ENCODE results near the gene ABHD11.
"Not testable (repeated sequence)": the region's sequence is repeated elsewhere in the genome, so short reads cannot be mapped to it uniquely, and the experiment has no call there.

The ABHD11 gene

DNA sequence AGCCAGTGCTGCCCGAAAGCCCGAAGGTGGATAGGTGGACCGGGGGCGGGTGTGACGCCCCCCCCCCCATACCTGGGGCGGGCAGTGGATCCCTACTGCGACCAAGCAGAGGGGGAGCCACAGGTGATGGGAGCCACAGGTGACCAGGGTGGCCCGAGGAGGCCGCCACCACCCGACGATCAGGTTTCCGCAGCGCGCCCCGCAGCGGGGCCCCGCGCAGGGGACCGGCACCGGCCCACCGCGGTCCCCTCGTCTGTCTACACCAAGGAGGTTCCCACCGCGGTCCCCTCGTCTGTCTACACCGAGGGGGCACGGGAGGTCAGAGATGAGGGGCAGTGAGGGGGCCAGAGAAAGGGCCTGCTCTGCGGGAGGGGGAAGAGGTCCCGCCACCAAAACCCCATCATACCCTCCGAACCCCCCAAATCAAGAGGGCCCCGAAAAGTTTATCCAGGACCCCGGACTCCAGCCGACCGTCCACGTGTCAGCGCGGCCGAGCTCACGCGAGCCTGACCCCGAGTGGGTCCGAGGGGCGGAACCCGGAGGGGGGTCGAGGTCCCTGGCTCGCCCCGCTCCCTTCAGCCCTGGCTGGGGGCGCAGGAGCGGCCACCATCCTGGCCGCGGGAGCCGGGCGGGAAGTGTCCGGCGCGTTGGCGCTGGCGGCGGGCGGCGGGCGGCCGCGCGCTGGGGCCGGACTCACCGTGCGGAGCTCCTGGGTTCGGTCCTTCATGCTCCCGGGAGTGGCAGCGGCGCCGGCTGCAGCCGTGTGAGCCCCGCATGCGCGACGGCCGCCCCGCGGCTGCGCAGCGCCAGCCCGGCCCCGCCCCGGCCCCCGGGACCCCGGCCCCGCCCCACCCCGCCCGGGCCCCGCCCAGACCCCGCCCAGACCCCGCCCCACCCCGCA is 19.4 kb downstream of the ABHD11 start, which contains the start of gene STX1A:
Gene STX1A (minus strand): TSS at position 765 of the 901 bp plus-strand sequence. CDS start 38 bp downstream, at position 727.
- DNase-seq: peak in 11 of 14 donors; percentile 15 to 83 (median 49)

DNA sequence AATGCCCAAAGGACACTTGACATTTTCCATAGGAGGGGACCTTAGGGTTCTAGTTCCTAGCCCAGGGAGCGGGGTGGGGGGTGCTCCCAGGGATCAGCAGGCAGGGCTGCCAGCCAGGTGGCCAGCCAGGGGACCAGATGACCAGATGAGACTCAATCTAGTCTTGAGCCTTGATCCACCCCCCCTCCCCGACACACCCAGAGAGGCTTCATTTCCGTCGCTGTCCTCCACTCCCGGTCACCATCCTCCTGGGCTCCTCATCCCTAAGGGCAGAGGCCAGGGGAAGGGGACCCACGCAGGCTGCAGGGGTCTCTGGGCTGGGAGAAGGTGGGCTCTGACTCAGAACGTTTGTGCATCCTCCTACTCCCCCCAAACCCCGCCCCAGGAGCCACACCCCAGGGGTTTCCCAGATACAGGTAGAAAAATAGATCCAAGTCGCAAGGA is 20.1 kb downstream of the ABHD11 start:
- DNase-seq: no peak

DNA sequence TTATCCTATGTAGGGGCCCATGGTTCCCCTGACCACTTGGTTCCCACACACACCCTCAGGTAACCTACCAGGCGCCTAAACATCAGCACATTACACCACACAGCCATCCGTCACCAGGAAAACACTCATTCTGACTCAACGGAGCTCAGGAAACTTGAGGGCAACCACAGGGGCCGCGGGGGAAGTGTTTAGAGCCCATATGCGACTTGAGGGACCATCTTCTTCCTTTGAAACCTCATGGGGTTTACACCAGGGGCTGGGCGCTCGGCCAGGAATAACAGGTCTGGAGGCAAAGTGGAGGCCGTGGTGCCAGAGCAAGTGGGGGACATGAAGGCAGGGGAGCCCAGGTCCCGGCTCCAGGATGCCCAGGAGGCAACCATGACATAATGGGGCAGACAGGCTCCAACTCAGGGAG is 20.6 kb downstream of the ABHD11 start:
- peak in 2 of 14 donors; percentile 7 to 27 for DNase-seq

DNA sequence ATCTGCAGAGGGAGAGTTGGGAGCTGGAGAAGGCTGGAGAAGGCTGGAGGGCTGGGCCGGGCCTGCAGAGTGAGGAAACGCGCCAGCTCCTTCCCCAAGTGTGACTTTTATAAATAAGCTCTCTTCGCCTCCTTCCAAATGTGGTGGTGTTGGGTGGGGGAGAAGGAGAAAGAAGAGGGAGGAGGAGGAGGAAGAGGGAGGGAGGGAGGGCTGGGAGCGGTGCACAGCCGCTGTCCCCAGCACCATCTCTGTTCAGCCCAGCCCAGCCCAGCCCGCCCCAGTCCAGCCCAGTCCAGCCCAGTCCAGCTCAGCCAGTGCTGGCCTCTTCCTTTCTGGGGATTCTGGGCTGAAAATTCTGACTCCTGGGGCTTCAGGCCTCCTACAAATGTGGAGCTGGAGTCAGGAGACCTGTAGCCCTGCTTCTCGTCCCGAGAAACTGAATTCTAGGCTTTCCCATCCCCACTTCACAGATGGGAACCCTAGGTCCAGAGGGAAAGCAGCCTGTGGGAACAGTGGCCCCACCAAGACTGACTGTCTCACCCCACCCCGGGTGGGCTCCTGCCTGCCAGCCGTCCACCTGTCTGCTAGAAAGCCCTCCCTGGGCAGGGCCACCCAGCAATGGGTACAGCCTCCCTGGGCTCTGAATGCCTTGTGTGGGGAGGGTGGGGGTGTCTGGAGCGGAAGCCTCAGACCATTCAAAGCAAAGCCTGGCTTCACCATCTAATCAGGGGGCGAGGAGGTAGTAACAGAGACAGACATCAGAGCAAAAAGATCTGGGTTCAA is 21.4 kb downstream of the ABHD11 start:
- peak in 1 of 14 donors; percentile 40 for DNase-seq

DNA sequence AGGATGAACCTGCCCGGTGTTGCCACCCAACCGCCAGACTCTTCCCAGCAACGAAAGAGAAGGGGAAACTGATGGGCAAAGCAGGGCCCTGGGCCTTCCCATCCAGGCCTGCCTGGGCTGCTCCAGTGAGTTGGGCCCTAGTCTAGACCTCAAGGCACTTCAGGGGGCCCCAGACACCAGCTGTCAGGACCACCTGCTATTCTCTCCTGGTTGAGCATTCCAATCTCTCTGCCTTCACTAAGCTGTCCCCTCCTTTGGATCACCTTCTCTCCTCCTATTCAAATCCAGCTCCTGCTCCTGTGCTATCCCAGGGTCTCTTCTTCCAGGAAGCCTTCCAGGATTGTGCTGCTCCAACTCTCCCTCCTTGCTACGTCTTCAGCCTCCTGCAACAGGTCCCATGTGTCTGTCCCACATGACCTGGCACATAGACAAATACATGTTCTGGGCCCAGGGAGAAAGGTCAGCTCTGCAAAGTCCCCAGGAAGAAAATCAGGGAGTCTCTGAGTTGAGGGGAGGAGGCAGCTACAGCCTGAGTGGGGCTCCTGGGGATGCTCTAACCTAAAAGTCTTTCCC is 22.2 kb downstream of the ABHD11 start:
- no peak for DNase-seq

DNA sequence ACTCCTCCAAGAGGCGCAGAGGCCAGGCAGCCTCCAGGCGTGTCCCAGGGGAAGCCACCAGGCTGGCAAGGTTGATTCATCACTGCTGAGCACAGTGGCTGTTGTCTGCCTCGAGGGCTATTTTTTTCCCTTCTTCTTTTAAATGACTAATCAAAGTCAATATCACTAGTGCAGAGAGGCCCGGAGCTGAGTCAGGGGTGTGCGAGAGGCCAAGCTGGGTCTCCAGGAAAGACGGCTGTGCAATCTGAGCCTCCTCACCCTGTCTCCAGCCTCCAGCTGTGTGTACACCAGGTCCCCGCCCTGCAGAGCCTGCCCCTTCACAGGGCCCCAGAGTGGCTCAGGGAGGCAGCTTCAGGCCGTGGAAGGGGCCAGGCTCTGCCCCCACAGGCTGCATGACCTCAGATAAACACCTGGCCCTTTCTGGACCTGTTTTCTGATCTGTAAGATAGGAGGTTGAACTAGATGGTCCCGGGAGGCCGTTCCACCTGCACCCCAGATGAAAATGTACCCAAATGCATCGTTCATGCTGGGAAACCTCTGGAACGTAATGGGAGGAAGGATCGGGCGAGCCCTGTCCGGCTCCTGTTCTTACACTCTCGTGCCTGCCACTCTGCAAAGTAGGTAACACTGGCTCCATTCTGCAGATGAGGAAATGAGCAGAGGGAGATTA is 22.8 kb downstream of the ABHD11 start:
- DNase-seq: no peak

DNA sequence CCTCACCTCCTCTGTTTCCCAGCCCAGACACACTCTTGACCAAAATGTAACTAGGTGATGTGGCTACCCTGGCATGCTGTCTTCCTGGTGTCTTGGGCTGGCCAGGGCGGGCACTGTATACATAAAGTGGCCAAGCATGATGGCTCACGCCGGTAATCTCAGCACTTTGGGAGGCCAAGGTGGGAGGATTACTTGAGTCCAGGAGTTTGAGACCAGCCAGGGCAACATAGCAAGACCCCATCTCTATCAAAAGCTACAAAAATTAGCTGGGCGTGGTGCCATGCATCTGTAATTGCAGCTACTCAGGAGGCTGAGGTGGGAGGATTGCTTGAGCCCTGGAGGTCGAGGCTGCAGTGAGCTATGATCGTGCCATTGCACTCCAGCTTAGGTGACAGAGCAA is 25.3 kb downstream of the ABHD11 start:
- DNase-seq: not testable (repeated sequence)

DNA sequence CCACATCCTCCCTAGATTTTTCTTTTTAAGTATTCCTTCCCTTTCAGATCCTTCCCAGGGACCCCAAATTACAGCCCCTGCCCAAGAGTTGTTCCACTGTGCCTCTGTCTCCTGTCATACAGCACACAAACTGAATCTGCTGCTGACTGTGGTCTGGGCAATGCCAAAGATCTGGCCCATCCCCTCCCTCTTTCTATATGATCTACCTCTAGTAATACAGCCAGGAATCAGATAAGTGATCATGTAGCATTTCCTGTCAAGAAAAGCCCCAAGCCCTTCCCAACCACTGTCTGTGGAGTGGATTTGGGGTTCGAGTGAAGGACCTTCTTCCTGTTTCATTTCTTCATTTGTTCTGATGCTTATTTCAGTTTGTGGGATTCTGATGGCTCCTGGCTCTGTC is 25.8 kb downstream of the ABHD11 start:
- DNase-seq: no peak

DNA sequence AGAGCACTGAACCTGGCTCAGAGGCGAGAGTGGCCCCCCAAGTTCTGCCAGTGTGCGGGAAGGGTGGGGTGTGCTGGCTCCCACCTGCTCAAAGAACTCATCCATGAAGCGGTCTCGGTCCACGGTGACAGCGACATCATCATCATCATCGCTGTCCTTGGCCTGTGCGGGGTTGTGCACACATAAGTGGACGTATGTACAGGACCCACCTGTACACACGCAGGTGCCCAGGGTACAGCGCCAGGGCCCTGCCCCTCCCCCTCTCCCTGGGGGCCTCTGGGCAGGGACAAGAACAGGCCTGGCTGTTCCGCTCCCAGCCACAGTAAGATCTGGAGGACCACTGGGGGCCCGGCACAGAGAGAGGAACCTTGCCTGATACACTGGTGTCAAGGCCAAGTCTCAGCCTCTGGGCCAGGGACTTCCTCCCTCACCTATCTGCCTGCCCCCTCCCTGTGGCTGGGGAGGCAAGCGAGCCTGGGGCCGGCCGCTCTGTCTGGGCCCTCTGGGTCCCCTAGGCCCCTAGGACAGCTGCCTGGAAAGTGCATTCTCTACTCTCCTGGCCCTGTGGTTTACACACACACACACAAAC is 29.5 kb downstream of the ABHD11 start:
- no peak for DNase-seq

DNA sequence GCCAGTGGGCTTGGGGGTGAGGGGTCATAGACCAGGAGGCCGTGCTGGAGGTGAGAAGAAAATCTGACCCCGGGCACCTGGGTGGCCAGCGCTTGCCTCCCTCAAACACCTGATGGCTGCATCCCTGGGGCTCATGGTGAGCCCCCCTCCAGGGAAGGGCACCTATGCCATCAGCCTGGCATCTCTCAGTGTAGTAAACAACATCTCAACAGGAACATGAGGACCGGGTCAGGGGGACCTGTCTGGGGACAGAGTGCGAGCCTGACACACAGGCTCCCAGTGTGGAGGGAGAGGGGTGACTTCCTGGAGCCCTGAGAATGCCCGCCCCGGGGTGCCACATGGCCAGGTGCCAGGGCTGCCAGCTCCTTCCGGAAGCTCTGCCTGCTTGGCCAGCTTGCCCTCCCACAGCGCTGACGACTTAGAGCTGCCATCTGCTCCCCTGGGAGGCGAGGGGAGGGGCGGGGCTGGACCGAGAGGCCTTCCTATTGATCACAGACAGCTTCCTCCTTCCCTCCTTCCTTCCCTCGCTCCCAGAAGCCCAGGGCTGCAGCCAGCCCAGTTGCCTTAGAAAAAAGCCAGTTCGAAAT is 31.5 kb downstream of the ABHD11 start:
- DNase-seq: peak in 2 of 14 donors; percentile 29 to 31

DNA sequence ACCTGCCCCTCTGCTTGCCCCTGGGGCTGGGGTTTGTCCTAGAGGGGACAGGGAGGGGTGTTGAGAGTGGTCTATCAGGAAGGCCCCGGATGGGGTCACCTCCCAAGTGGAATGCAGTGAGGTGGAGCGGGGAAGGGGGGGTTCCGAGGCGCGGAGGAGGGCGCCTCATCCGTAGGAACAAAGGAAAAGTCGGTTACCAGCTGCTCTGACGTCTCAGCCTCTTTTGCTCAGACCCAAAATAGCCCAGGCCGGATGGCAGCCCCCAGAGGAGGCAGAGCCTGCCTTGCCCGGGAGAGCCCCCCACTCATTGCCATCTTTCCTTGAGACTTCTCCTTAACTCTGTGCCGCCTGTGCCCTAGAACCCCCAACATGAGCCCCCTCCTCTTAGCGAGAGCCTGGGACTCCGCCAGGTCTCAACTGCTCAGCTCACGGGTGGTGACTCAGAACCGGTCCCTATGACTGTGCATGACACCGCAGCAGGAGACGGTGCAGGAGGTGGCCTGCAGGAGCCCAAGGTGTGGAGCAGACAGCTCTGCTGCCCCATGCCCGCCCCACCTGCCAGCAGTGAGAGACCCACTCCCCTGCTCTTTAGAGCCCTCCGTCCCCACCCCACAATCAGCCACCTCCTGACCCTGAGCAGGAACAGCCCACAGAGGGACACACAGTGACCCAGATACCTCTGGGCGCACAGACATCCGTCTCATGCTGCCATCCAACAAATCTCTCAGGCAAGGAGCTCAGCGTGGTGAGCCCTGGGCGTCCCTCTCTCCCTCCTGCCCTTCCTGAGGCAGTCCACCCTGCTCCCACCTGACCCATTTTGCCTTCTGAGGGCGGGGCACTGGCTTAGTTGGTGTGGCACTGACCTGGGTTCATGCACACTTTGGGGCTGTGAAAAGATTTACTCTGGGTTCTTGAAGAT is 32.2 kb downstream of the ABHD11 start:
- peak in 1 of 14 donors; percentile 55 for DNase-seq

DNA sequence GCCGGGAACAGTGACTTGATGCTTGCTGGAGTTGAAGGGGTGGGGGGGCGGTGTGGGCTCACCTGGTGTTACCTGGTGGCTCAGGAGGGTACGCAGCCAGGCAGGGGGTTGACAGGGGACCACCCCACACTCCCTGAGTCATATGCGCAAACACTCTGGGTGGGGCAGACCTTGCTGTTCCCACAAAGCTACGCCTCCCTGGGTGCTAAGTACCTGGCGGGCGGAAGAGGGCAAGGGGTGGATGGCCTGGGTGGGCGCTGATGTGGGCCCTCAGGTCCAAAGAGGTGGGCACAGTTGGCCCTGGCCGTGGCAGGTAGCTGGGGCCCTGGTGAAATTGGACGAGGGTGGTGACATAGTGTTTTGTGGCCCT is 33.1 kb downstream of the ABHD11 start:
- DNase-seq: no peak

DNA sequence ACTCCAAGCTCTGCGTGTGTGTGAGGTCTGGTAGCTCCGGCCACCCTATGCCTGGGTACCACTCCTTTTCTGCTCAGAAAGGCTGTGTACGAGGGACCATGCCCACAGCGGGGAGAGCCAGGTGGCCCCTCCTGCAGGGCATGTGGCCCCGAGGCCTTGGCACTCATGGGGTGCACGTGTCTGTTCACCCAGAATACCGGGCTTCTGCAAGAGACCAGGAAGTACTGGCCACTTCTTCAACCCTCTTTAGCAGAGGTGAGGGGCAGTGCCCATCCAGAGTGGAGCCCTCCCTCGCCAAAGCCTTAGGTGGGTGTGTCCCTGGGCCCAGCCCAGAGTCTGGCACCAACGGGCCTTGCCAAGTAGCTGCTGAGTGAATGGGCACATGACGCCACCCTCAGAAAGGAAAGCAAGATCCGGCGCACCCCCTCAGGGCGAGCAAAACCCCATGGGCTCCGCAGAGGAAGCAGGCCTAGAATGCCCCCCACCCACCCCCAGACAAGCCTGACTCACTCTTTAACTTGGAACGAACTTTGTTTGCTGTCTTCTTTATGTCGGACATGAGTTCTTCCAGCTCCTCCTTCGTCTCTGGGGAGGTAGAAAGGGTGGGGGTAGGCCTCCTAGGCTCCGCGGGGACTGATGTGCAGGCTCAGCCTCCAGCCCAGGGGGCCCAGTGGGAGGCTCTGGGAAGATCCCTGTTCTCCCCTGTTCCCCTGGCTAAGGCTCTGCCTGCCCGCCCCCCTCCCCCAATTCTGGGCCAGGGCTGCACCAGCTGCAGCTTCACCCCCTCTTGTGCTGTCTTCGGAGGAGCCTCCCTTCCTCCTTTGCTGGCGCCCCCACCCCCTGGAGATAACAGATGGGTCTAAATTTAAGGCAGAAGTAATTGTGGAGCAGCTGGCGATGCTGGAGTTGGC is 33.7 kb downstream of the ABHD11 start:
- DNase-seq: peak in 1 of 14 donors; percentile 46

DNA sequence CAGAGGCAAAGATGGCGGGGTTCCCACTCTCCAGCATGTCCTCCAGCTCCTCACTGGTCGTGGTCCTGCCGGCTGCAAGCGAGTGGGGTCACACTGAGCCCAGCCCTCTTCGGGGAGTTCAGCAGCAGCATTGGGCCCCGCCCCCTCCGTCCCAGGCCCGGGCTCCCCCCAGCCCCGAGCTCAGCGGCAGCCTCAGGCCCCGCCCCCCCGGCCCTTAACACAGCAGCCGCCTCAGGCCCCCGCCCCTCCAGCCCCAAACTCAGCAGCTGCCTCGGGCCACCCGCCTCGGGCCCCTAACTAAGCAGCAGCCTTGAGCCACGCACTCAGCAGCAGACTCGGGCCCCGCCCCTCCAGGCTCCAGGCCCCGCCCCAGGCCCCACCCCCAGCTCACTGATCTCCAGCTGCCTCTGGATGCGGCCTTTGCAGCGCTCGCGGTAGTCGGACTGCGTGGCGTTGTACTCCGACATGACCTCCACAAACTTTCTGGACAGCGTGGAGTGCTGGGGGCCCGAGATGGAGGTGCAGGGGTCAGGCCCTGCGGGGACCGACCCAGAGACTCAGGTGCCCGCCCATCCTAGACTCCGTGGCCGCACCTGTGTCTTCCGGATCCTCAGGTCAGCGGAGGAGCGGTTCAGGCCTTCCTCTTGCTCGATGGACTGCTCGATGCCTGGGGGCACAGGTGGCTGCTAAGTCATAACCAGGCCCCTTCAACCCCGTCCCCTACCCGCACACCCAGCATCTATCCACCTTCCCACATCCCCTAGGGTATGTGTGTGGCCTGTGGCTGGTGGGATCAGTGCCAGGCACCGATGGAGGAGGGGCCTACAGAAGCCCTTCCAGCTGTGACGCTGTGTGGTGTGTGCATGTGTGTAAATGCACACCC is 34.6 kb downstream of the ABHD11 start:
- peak in 2 of 14 donors; percentile 5 to 12 for DNase-seq

DNA sequence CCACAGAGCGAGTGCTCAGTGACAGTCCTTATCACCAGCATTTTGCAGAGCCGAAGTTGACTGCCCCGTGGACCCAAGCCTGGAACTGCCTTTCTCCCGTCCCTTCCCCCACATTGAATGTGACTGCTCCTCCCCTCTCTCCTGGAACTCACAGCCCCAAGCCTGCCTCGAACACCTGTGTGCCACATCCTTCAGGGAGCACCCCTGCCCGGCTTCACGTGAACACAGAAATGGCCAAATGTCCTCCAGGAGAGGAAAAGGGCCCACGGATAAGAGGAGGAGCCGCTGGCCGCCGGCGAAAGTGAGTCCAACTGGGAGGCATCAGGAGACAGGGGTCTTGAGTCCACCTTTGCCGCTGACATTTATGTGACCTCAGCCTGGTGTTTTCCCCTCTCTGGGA is 35.4 kb downstream of the ABHD11 start:
- DNase-seq: no peak

DNA sequence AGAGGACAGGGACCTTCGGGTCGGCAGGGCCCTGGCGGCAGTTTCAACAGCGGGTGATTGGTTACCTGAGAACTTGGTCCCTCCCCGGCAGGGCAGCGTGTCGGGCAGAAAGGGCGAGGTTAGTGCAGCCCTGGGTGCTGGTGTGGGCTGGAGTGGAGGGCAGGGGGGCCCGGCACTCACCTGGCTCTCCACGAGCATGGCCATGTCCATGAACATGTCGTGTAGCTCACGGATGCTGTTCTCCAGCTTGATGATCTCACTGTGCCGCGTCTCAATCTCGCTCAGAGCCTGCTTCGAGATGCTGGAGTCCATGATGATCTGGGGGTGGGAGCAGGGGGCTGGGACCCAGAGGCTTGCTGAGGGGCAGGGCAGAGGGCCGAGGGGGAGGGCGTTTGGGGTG is 35.9 kb downstream of the ABHD11 start:
- no peak for DNase-seq

DNA sequence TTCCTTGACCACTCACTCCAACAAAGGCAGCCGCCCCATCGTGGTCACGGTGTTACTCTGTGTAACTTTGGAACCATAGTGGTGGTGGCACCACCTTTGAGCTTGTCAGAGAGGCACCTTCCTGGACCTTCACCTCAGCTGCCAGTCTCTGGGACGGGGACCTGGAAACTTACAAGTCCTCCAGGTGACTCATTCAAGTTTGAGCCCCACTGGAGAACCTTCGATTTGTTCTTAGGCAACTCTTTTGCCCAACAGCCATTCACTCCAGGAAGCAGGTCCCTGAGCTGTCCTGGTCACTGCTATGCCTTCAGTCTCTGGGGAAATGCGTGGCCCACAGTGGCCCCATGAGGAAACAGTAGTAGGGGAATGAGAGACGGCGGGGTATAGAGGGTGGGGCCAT is 36.4 kb downstream of the ABHD11 start:
- DNase-seq: no peak

DNA sequence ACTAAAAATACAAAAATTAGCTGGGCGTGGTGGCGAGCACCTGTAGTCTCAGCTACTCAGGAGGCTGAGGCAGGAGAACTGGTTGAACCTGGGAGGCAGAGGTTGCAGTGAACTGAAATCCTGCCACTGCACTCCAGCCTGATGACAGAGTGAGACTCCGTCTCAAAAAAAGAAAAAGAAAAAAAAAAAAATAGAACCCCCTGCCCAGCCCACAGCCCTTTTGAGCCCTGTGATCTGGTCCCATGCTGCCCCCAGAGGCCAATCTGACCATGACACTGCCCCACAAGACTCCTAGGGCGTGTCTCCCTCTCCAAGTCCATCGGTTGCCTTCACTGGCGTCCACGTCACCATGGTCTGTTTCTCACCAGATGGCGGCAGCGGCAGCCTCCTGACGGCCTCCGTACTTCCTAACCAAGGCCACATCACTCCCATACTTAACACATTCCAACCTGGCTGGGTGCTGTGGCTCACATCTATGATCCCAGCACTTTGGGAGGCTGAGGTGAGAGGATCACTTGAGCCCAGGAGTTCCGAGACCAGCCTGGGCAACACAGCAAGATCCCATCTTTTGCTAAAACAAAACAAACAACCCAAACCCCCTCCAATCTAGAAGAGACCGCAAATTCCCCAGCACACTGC is 37.1 kb downstream of the ABHD11 start:
- DNase-seq: no peak

Data from C1 segment of cervical spinal cord (tissue), 14 donors.